Activated B cell treated with CpG ODN at 0.5 μM for 24 hours (primary cell): Measurements from ENCODE around the gene SUMF1. TPM values are rescaled to one million over a fixed set of nuclear protein-coding genes. Genes with fewer than 3 reads are reported as not detected.
A peak's percentile ranks its signal among the peaks of the same experiment; 100 is the strongest.

Experiments used
- ATAC-seq: fragments of 200-7000 bp; cut with Tn5 transposase; one replicate; pipeline ENCODE4 v1.10.0; 2021; ENCODE audit warnings: low read depth, mild to moderate bottlenecking, moderate library complexity
- CTCF ChIA-PET: fragments of 350-600 bp; sonication (Branson Sonifier 250); formaldehyde crosslinking; loops from one replicate; lab custom pipeline; 2021; ENCODE audit warnings: antibody characterized with exemption; lab: Charles Lee
- POLR2A ChIA-PET: fragments of 350-600 bp; sonication (Branson Sonifier 250); formaldehyde crosslinking; loops from one replicate; lab custom pipeline; 2021; ENCODE audit warnings: antibody characterized with exemption; lab: Charles Lee
- DNase-seq: peaks from one replicate; pipeline ENCODE4 v3.0.0; 2022
- H3K27ac Mint-ChIP-seq: one replicate; pipeline ENCODE4 v1.8.0; 2020; ENCODE audit warnings: mixed read lengths
- H3K27me3 Mint-ChIP-seq: one replicate; pipeline ENCODE4 v1.8.0; 2021; ENCODE audit warnings: mixed read lengths
- H3K36me3 Mint-ChIP-seq: one replicate; pipeline ENCODE4 v1.8.0; 2021; ENCODE audit warnings: low read depth, mixed read lengths
- H3K4me1 Mint-ChIP-seq: one replicate; pipeline ENCODE4 v1.8.0; 2021; ENCODE audit warnings: mixed read lengths
- H3K4me3 Mint-ChIP-seq: one replicate; pipeline ENCODE4 v1.8.0; 2020; ENCODE audit warnings: mild to moderate bottlenecking, mixed read lengths
- H3K9me3 Mint-ChIP-seq: one replicate; pipeline ENCODE4 v1.8.0; 2020; ENCODE audit warnings: mixed read lengths
- CTCF ChIP-seq: fragments of 200-600 bp; IDR thresholded peaks from one replicate; pipeline ENCODE4 v1.8.0; 2022; ENCODE audit warnings: antibody characterized with exemption, mild to moderate bottlenecking
- intact Hi-C: fragments of 100-400 bp; cut with micrococcal nuclease; formaldehyde crosslinking; loops from one replicate; pipeline ENCODE4 v1.15.1; 2024
- total RNA-seq: library from RNA; stranded (reverse); gene quantifications from 2 replicates; pipeline ENCODE4 v1.2.3, GENCODE V29; 2022

SUMF1 gene
- total RNA-seq, 1 donor from 2014 or later, result 20.7 TPM

- TF ChIP-seq CTCF, result no peak
- Mint-ChIP-seq H3K4me3 (no peak overlapping the region), H3K27me3 (no peaks in the 10 kb centered on the region), H3K27ac (peak overlapping the region; percentile 57), H3K9me3 (no peaks in the 10 kb centered on the region), H3K36me3 (peaks cover 7% of the 10 kb centered on the region), H3K4me1 (peaks cover 28% of the 10 kb centered on the region)
- POLR2A ChIA-PET, result interaction anchor here (1.4 kb wide), 1 partner anchor 68 kb away, joined by 4 read pairs; the partner anchor contains the start of gene ITPR1
- intact Hi-C loops, result loop anchor here (2.0 to 5.0 kb wide), 3 partner anchors 41 to 207 kb away; partner anchors contain the start of genes ITPR1 and SUMF1
- ATAC-seq (peak; percentile 76), DNase-seq (no peak)
- CTCF ChIA-PET, result interaction anchor here (1.1 kb wide), 1 partner anchor 75 kb away, joined by 4 read pairs; no protein-coding TSS in a partner anchor
Measured at GRCh38 chr3:4425707-4426106, 41.4 kb downstream of the SUMF1 start.

- peaks cover 4% of the 10 kb centered on the region for H3K36me3 Mint-ChIP-seq
- no peak for DNase-seq
- H3K9me3 Mint-ChIP-seq, result no peaks in the 10 kb centered on the region
- ChIA-PET POLR2A (interaction anchor here (1.4 kb wide), 1 partner anchor 68 kb away, joined by 4 read pairs; the partner anchor contains the start of gene ITPR1), CTCF (interaction anchor here (1.1 kb wide), 1 partner anchor 74 kb away, joined by 4 read pairs; no protein-coding TSS in a partner anchor)
- H3K4me3 Mint-ChIP-seq, result no peak overlapping the region
- ATAC-seq, result no peak
- intact Hi-C loops, result loop anchor here (5.0 kb wide), 1 partner anchor 207 kb away; no protein-coding TSS in a partner anchor
- H3K27ac Mint-ChIP-seq, result no peak overlapping the region
- no peaks in the 10 kb centered on the region for H3K27me3 Mint-ChIP-seq
- TF ChIP-seq CTCF, result no peak
- peaks cover 28% of the 10 kb centered on the region for H3K4me1 Mint-ChIP-seq
Measured at GRCh38 chr3:4425055-4425454, 42.0 kb downstream of the SUMF1 start.

GRCh38 chr3:4421121-4421520 lies 45.9 kb downstream of the SUMF1 start:
- no peak for TF ChIP-seq CTCF
- Mint-ChIP-seq H3K4me3 (no peak overlapping the region), H3K9me3 (no peaks in the 10 kb centered on the region), H3K27me3 (no peaks in the 10 kb centered on the region), H3K27ac (peak overlapping the region; percentile 53), H3K36me3 (peaks cover 30% of the 10 kb centered on the region), H3K4me1 (peaks cover 16% of the 10 kb centered on the region)
- ChIA-PET POLR2A (no interaction called here), CTCF (no interaction called here)
- ATAC-seq (peak; percentile 43), DNase-seq (no peak)
- intact Hi-C loops, result no loop called here

- ChIA-PET POLR2A (no interaction called here), CTCF (no interaction called here)
- ATAC-seq, result no peak
- no peak for DNase-seq
- intact Hi-C loops, result no loop called here
- Mint-ChIP-seq H3K27me3 (no peaks in the 10 kb centered on the region), H3K27ac (no peak overlapping the region), H3K4me1 (peaks cover 8% of the 10 kb centered on the region), H3K4me3 (no peak overlapping the region), H3K36me3 (peaks cover 40% of the 10 kb centered on the region), H3K9me3 (no peaks in the 10 kb centered on the region)
- no peak for TF ChIP-seq CTCF
Measured at GRCh38 chr3:4419920-4420319, 47.1 kb downstream of the SUMF1 start.

- Mint-ChIP-seq H3K4me1 (peaks cover 8% of the 10 kb centered on the region), H3K27me3 (no peaks in the 10 kb centered on the region), H3K9me3 (no peaks in the 10 kb centered on the region), H3K36me3 (peaks cover 43% of the 10 kb centered on the region), H3K4me3 (no peak overlapping the region), H3K27ac (no peak overlapping the region)
- TF ChIP-seq CTCF, result no peak
- no peak for DNase-seq
- ChIA-PET POLR2A (no interaction called here), CTCF (no interaction called here)
- no peak for ATAC-seq
- intact Hi-C loops, result no loop called here
Measured at GRCh38 chr3:4419386-4419785, 47.7 kb downstream of the SUMF1 start.
